ENCODE measurements around the gene SP1.

- no peak for TF ChIP-seq CTCF (IDR thresholded peaks at IDR 0.05)
- no peak for TF ChIP-seq POLR2A (IDR thresholded peaks at IDR 0.05)
These were observed 33.7 kb downstream of the SP1 start for GRCh38 chr12:53413485-53414204.

Data from esophagus squamous epithelium (tissue), 4 donors.